Measurements from ENCODE around the gene KIF13A.
"Not testable (repeated sequence)": the region's sequence is repeated elsewhere in the genome, so short reads cannot be mapped to it uniquely, and the experiment has no call there.

Gene KIF13A

GRCh38 chr6:17985934-17986655 is 1.3 kb downstream of the KIF13A start:
- DNase-seq (ENCODE audit: low spot score) = no peak
- Histone ChIP-seq H3K27ac (peak overlapping the region; percentile 89 to 97), H3K4me3 (peak overlapping the region; percentile 88)
- TF ChIP-seq CTCF (IDR thresholded peaks at IDR 0.05) = no peak

GRCh38 chr6:17984812-17985670 is 2.4 kb downstream of the KIF13A start:
- peak overlapping the region; percentile 88 for H3K4me3 ChIP-seq
- H3K27ac ChIP-seq = peak overlapping the region; percentile 89 to 97

GRCh38 chr6:17984399-17984798 is 3.0 kb downstream of the KIF13A start:
- Histone ChIP-seq H3K4me3 (peak overlapping the region; percentile 88), H3K27ac (peak overlapping the region; percentile 89 to 97)
- DNase-seq (ENCODE audit: low spot score) = no peak
- no peak for TF ChIP-seq CTCF (IDR thresholded peaks at IDR 0.05)

More at GRCh38 chr6:17984812-17985670, 2.4 kb downstream of the KIF13A start:
- DNase-seq (ENCODE audit: low spot score) = no peak
- no peak for TF ChIP-seq CTCF (IDR thresholded peaks at IDR 0.05)

GRCh38 chr6:17983730-17984129 is 3.7 kb downstream of the KIF13A start:
- H3K4me3 ChIP-seq = peak overlapping the region; percentile 88
- no peak for TF ChIP-seq CTCF (IDR thresholded peaks at IDR 0.05)
- no peak for DNase-seq (ENCODE audit: low spot score)

GRCh38 chr6:17980329-17980728 is 7.1 kb downstream of the KIF13A start:
- DNase-seq (ENCODE audit: low spot score) = no peak
- H3K27ac ChIP-seq = no peak overlapping the region
- no peak for TF ChIP-seq CTCF (IDR thresholded peaks at IDR 0.05)

More at GRCh38 chr6:17983730-17984129, 3.7 kb downstream of the KIF13A start:
- H3K27ac ChIP-seq = peak overlapping the region in 1 of 2 donors; percentile 41

GRCh38 chr6:17979479-17979878 is 8.0 kb downstream of the KIF13A start:
- H3K27ac ChIP-seq = no peak overlapping the region
- H3K4me3 ChIP-seq = no peak overlapping the region
- no peak for DNase-seq (ENCODE audit: low spot score)
- TF ChIP-seq CTCF (IDR thresholded peaks at IDR 0.05) = no peak

More at GRCh38 chr6:17980329-17980728, 7.1 kb downstream of the KIF13A start:
- no peak overlapping the region for H3K4me3 ChIP-seq

GRCh38 chr6:17976258-17976657 is 11.2 kb downstream of the KIF13A start:
- H3K4me3 ChIP-seq; H3K27ac ChIP-seq; DNase-seq (ENCODE audit: low spot score): not testable (repeated sequence)
